ENCODE results near the gene OPHN1. TPM values are rescaled to one million over a fixed set of nuclear protein-coding genes. Genes with fewer than 3 reads are reported as not detected.
A peak's percentile ranks its signal among the peaks of the same experiment; 100 is the strongest.

OPHN1 gene
- total and polyA plus RNA-seq, 8 donors = 0.61 to 3.5 (median 2.2) TPM

DNA sequence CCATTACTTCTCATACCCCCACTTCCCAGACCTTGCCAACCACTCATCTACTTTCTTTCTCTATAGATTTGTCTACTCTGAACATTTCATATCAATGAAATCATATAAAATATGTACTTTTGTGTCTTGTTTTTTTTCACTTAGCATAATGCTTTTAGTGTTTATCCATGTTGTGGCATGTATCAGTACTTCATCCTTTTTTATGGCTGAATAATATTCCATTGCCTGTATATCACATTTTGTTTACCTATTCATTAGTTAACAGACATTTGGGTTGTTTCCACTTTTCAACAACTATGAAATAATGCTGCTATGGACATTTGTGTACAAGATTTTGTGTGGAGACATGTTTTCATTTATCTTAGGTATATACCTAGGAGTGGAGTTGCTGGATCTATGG lies 324.1 kb downstream of the OPHN1 start:
- TF ChIP-seq, protein P1, sequence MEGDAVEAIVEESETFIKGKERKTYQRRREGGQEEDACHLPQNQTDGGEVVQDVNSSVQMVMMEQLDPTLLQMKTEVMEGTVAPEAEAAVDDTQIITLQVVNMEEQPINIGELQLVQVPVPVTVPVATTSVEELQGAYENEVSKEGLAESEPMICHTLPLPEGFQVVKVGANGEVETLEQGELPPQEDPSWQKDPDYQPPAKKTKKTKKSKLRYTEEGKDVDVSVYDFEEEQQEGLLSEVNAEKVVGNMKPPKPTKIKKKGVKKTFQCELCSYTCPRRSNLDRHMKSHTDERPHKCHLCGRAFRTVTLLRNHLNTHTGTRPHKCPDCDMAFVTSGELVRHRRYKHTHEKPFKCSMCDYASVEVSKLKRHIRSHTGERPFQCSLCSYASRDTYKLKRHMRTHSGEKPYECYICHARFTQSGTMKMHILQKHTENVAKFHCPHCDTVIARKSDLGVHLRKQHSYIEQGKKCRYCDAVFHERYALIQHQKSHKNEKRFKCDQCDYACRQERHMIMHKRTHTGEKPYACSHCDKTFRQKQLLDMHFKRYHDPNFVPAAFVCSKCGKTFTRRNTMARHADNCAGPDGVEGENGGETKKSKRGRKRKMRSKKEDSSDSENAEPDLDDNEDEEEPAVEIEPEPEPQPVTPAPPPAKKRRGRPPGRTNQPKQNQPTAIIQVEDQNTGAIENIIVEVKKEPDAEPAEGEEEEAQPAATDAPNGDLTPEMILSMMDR (IDR thresholded peaks at IDR 0.05) = no peak
- H3K4me3 ChIP-seq = no peak overlapping the region
- intact Hi-C loops (cut with DNase I) = no loop called here
- no peaks in the 10 kb centered on the region for H3K4me1 ChIP-seq
- FAIRE-seq = peak; percentile 43
- peaks cover 0 to 8% (median 0%) of the 10 kb centered on the region in 4 donors for H3K27me3 ChIP-seq
- no peak for ATAC-seq
- no peaks in the 10 kb centered on the region for H3K36me3 ChIP-seq
- DNase-seq = no peak
- no peak overlapping the region for H3K27ac ChIP-seq
- H3K9me3 ChIP-seq = no peaks in the 10 kb centered on the region

- TF ChIP-seq, protein P1 (IDR thresholded peaks at IDR 0.05) = no peak
- H3K4me3 ChIP-seq = no peak overlapping the region
- H3K27ac ChIP-seq = no peak overlapping the region
- intact Hi-C loops (cut with DNase I) = no loop called here
- H3K9me3 ChIP-seq = no peaks in the 10 kb centered on the region
- DNase-seq = no peak
- ATAC-seq = no peak
- no peaks in the 10 kb centered on the region for H3K36me3 ChIP-seq
- H3K27me3 ChIP-seq = no peaks in the 10 kb centered on the region
- H3K4me1 ChIP-seq = no peaks in the 10 kb centered on the region
- no peak for FAIRE-seq
- 76 to 87% methylated on average over 2 of the region's 2 CpGs for WGBS, 2 donors
These were observed 334.9 kb downstream of the OPHN1 start for GRCh38 chrX:68098431-68098830.

DNA sequence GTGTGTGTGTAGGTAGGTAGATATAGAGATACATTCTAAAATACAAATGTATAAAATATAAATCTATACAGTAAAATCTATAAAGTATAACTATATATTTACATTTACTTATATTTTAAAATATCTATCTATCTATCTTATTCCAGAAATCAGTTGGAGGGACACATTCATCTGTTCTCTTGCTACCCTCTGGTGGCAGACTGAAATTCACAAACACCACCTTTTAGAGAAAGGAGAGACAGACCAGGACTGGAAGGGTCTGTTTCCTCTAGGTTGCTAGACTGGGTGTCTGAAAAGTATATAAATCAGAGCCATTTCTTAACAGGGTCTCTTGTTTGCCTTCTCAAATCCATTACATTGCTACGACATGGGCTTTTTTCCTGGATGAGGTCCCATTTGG lies 343.0 kb downstream of the OPHN1 start:
- FAIRE-seq (peak; percentile 26), DNase-seq (no peak), ATAC-seq (no peak)
- Histone ChIP-seq H3K27me3 (no peaks in the 10 kb centered on the region), H3K27ac (no peak overlapping the region), H3K4me1 (no peaks in the 10 kb centered on the region), H3K36me3 (no peaks in the 10 kb centered on the region), H3K9me3 (no peaks in the 10 kb centered on the region), H3K4me3 (no peak overlapping the region)
- 74 to 83% methylated on average over 1 of the region's 1 CpG for WGBS, 2 donors
- TF ChIP-seq, protein P1 (IDR thresholded peaks at IDR 0.05) = no peak
- intact Hi-C loops (cut with DNase I) = no loop called here

- H3K27ac ChIP-seq = no peak overlapping the region
- DNase-seq (no peak), FAIRE-seq (no peak), ATAC-seq (no peak)
- intact Hi-C loops (cut with DNase I) = no loop called here
- H3K4me1 ChIP-seq = no peaks in the 10 kb centered on the region
- TF ChIP-seq, protein P1 (IDR thresholded peaks at IDR 0.05) = no peak
- no peaks in the 10 kb centered on the region for H3K9me3 ChIP-seq
- no peaks in the 10 kb centered on the region for H3K27me3 ChIP-seq
- no peaks in the 10 kb centered on the region for H3K36me3 ChIP-seq
- 75 to 88% methylated on average over 2 of the region's 2 CpGs for WGBS, 2 donors
- no peak overlapping the region for H3K4me3 ChIP-seq
These were observed 345.8 kb downstream of the OPHN1 start for GRCh38 chrX:68087526-68087925.

DNA sequence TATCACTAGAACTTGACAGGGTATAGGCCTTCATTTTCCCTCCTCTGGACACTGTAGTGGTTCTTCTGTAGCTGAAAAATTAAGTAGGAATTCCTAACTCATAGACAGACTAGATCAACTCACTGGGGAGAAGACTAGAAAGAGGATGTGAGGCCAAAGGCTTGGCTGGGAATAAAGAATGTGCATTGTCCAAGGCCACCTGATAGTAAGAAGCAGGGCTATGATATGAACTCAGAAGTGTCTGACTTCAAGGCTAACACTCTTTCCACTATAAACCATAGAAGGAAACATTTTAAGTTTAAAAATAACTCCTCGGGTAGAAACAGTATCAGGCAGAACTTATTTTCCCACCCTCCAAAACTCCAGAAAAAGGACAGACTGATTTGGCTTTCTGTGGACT lies 346.6 kb downstream of the OPHN1 start:
- no peaks in the 10 kb centered on the region for H3K4me1 ChIP-seq
- no peak for DNase-seq
- FAIRE-seq = no peak
- no peak overlapping the region for H3K4me3 ChIP-seq
- ATAC-seq = no peak
- intact Hi-C loops (cut with DNase I) = no loop called here
- H3K9me3 ChIP-seq = no peaks in the 10 kb centered on the region
- H3K27ac ChIP-seq = no peak overlapping the region
- 21 to 43% methylated on average over 1 of the region's 1 CpG for WGBS, 2 donors
- H3K36me3 ChIP-seq = no peaks in the 10 kb centered on the region
- H3K27me3 ChIP-seq = no peaks in the 10 kb centered on the region
- TF ChIP-seq, protein P1 (IDR thresholded peaks at IDR 0.05) = no peak
